T47D (cell line): ENCODE measurements around the gene BARX2.
"Not testable (repeated sequence)": the region's sequence is repeated elsewhere in the genome, so short reads cannot be mapped to it uniquely, and the experiment has no call there.

Experiments
- DNase-seq, 2 experiments: peaks; one replicate each; pipeline versions ENCODE4 v3.0.0 to v3.0.0-alpha.2; 2011 to 2012; ENCODE audit warnings: low read depth in 1 of 2, low spot score in 1 of 2
- JUND ChIP-seq: IDR thresholded peaks from 2 replicates; pipeline ENCODE4 v1.6.1; 2012; ENCODE audit warnings: low read depth
- in situ Hi-C: cut with HindIII; loops from 2 replicates; pipeline ENCODE4 v1.10.0; 2016; ENCODE audit warnings: low sequenced_read_pairs, low pct_unique_long_range_greater_than_20kb

Gene BARX2

GRCh38 chr11:129375751-129376657 lies at the start of gene BARX2:
TSS of gene BARX2 (plus strand) at chr11:129375848. CDS start at chr11:129376036, 188 bp downstream.
- in situ Hi-C loops = no loop called here
- peak; percentile 94 for DNase-seq
- TF ChIP-seq JUND = no peak

DNA sequence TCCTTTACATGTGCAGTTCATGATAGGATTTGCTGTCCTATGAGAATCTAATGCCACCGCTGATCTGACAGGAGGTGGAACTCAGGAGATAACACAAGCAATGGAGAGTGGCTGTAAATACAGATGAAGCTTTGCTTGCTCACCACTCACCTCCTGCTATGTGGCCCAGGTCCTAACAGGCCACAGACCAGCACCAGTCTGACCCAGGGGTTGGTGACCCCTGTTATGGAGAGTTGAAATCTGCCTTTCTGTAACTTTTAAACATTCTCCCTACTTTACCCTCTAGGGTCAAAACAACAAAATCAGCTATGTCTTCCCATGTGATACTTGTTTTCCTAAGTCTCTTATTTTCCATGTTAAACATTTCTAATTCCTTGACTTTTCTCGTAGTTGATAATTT lies 48.7 kb upstream of the BARX2 start:
- DNase-seq = no peak
- in situ Hi-C loops = no loop called here
- no peak for TF ChIP-seq JUND

DNA sequence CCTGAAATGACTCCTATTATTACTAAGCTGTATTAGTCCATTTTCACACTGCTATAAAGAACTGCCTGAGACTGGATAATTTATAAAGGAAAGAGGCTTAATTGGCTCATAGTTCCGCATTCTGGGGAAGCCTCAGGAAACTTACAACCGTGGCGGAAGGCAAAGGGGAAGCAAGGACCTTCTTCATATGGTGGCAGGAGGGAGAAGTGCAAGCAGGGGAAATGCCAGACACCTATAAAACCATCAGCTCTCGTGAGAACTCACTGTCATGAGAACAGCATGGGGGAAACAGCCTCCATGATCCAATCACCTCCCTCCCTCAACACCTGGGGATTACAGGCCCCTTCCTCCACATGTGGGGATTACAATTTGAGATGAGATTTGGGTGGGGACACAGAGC lies 47.9 kb upstream of the BARX2 start:
- in situ Hi-C loops, DNase-seq: not testable (repeated sequence)

- DNase-seq = no peak
- in situ Hi-C loops = no loop called here
- no peak for TF ChIP-seq JUND
Measured at GRCh38 chr11:129328756-129329155, 46.9 kb upstream of the BARX2 start.

DNA sequence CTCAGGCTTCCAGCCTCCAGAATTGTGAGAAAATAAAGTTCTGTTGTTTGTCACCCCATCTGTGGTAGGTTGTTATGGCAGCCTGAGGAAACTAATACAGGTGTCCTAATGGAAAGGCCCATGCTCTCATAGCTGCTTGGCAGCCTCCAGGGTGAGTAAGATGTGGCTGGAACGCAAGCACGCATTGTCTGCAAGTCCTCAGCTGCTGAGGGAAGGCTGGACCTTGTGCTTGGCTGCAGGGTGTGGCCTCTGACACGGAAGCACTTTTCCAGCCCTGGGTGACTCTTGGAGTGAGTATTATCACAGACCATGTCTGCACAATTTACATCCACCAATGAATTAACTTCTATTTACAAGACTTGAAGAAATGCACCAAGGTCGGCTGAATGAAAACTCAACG lies 44.4 kb upstream of the BARX2 start:
- in situ Hi-C loops = no loop called here
- DNase-seq = no peak
- TF ChIP-seq JUND = no peak

DNA sequence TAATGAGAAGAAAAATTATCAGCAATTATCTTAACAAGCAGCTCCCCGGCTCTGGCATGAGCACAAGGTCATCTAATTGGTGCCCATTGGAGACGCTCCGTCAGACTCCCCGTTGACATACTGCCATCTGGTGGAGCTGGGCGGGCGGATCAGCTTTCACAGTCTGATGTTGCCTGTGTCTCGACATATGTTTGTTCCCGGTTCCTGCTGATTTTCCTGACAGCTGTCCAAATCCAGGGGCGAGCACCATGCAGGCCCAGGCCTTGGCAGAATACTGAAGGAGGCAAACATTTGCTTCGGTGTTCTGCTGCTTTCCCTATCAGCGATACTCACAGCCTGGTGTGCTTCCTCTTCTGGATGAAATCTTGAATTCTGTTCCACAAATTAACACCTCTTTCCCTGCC lies 43.8 kb upstream of the BARX2 start:
- no peak for TF ChIP-seq JUND
- in situ Hi-C loops = no loop called here
- DNase-seq = peak; percentile 78 to 94

DNA sequence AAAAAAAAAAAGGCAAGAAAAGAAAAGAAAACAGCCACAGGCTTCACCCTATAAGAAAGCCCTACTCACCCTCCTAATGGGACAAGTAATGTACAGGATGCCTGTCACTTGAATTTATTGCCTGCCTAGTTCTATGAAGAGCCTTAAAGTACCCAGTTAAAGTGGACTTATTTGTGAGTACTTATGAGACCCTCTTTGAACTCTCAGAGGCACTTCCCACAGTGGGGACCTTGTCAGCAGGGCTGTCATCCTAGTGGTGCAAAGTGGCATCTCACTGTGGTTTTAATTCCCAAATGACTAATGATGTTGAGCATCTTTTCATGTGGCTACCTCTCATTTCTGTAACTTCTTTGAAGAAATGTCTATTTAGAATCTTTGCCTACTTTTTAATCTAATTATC lies 41.8 kb upstream of the BARX2 start:
- DNase-seq = no peak
- TF ChIP-seq JUND = no peak
- in situ Hi-C loops = no loop called here

DNA sequence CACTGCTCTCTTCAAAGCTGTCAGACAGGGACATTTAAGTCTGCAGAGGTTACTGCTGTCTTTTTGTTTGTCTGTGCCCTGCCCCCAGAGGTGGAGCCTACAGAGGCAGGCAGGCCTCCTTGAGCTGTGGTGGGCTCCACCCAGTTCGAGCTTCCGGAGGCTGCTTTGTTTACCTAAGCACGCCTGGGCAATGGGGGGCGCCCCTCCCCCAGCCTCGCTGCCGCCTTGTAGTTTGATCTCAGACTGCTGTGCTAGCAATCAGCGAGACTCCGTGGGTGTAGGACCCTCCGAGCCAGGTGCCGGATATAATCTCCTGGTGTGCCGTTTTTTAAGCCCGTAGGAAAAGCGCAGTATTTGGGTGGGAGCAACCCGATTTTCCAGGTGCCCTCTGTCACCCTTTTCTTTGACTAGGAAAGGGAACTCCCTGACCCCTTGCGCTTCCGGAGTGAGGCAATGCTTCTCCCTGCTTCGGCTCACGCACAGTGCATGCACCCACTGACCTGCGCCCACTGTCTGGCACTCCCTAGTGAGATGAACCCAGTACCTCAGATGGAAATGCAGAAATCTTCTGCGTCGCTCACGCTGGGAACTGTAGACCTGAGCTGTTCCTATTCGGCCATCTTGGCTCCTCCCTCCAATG lies 31.2 kb upstream of the BARX2 start:
- DNase-seq, in situ Hi-C loops: not testable (repeated sequence)

DNA sequence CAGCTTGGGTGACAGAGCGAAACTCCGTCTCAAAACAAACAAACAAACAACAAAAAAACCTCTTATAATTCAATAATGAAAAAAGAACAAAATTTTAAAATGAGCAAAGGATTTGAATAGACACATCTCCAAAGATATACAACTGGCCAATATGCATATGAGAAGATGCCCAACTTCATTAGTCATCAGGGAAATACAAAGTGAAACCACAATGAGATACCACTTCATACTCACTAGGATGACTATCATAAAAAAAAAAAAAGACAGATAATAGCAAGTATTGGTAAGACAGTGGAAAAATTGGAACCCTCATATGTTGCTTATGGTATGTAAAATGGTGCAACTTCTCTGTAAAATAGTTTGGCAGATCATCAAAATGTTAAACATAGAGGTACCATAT lies 28.7 kb upstream of the BARX2 start:
- TF ChIP-seq JUND = no peak
- DNase-seq = no peak
- in situ Hi-C loops = no loop called here

GRCh38 chr11:129348813-129349212 lies 26.8 kb upstream of the BARX2 start:
- DNase-seq = no peak
- in situ Hi-C loops = no loop called here
- TF ChIP-seq JUND = no peak

DNA sequence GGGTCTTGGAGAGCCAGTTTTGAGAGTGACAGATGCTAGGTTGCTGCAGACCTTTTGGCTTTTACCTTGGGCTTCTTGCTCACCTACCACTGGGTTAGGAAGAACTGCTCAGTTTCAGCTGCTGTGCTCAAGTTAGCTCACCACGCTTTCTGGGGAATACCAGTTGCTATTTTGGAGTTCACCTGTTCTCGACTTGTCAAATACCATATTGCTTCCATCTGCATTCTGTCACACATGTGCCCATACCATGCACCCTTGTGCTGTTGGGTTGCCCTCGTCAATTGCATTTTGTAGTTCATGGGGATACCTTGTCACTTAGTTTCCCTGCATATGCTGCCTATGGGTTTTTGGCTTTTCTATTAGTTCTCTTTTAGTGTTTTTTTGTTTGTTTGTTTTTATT lies 23.0 kb upstream of the BARX2 start:
- in situ Hi-C loops = no loop called here
- TF ChIP-seq JUND = no peak
- DNase-seq = no peak

- TF ChIP-seq JUND = no peak
- in situ Hi-C loops = no loop called here
- DNase-seq = no peak
Measured at GRCh38 chr11:129354691-129355090, 21.0 kb upstream of the BARX2 start.

- TF ChIP-seq JUND = no peak
Measured at GRCh38 chr11:129359748-129360147, 15.9 kb upstream of the BARX2 start.

More at GRCh38 chr11:129359748-129360147, 15.9 kb upstream of the BARX2 start:
- in situ Hi-C loops = no loop called here
- DNase-seq = no peak
